NT2/D1 (cell line): ENCODE results near the gene ERN1.

ENCODE experiments used
- DNase-seq: peaks from one replicate; pipeline ENCODE4 v3.0.0-alpha.2; 2011; ENCODE audit warnings: low read depth, low spot score
- H3K27me3 ChIP-seq: 2 replicates; pipeline ENCODE4 v1.6.0; 2011; ENCODE audit warnings: mild to moderate bottlenecking; ENCODE audit not compliant: insufficient read length, insufficient read depth
- H3K36me3 ChIP-seq: 2 replicates; pipeline ENCODE4 v1.6.1; 2011; ENCODE audit warnings: mild to moderate bottlenecking, low read length, mixed read lengths; ENCODE audit not compliant: insufficient read depth, insufficient read length
- H3K4me1 ChIP-seq: 2 replicates; pipeline ENCODE4 v1.5.1; 2011; ENCODE audit not compliant: insufficient read depth, insufficient read length
- H3K4me3 ChIP-seq: 2 replicates; pipeline ENCODE4 v1.5.1; 2011; ENCODE audit warnings: low read depth; ENCODE audit not compliant: insufficient read length
- H3K9ac ChIP-seq: 2 replicates; pipeline ENCODE4 v1.6.0; 2011; ENCODE audit warnings: low read depth; ENCODE audit not compliant: insufficient read length
- H3K9me3 ChIP-seq: 2 replicates; pipeline ENCODE4 v1.5.1; 2011; ENCODE audit warnings: mild to moderate bottlenecking, low read length; ENCODE audit not compliant: insufficient read depth
- SUZ12 ChIP-seq: IDR thresholded peaks from 2 replicates; pipeline ENCODE4 v1.6.1; 2011; ENCODE audit not compliant: insufficient read length, insufficient read depth; ENCODE audit errors: extremely low read depth
- YY1 ChIP-seq: IDR thresholded peaks from 2 replicates; pipeline ENCODE4 v1.6.1; 2011; ENCODE audit not compliant: insufficient read length, insufficient read depth
- ZNF274 ChIP-seq: IDR thresholded peaks from 2 replicates; pipeline ENCODE4 v1.6.1; 2011; ENCODE audit warnings: mild to moderate bottlenecking, low read depth, low read length

The ERN1 gene

GRCh38 chr17:64103391-64104364 is 26.3 kb downstream of the ERN1 start:
- TF ChIP-seq SUZ12 (no peak), ZNF274 (no peak), YY1 (no peak)

GRCh38 chr17:64102627-64103390 is 27.1 kb downstream of the ERN1 start:
- no peak overlapping the region for H3K9ac ChIP-seq
- no peak for DNase-seq
- H3K4me3 ChIP-seq, result no peak overlapping the region

More at GRCh38 chr17:64103391-64104364, 26.3 kb downstream of the ERN1 start:
- no peak for DNase-seq
- H3K9ac ChIP-seq, result no peak overlapping the region
- no peak overlapping the region for H3K4me3 ChIP-seq
- H3K36me3 ChIP-seq, result no peaks in the 10 kb centered on the region
- no peaks in the 10 kb centered on the region for H3K27me3 ChIP-seq
- no peaks in the 10 kb centered on the region for H3K4me1 ChIP-seq
- H3K9me3 ChIP-seq, result no peaks in the 10 kb centered on the region

DNA sequence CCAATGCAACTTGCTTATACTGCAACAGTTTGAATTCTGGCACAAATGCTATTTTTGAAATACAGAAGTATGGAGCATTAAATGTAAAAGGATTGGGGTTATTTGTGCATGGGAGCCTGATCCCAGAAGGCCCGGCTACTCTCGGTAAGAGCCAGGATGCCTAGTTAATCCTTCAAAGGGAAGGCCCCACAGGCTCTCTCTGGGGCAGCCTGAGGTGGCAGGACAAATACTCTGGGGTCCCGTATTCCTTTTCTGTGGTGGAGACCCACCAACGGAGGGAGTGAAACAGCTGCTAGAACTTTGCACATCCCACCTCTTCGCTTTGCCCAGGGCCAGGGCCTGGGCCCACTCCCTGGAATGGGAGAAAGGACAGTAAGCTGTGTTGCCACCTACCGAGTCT is 30.4 kb downstream of the ERN1 start:
- TF ChIP-seq SUZ12 (no peak), ZNF274 (no peak), YY1 (no peak)
- DNase-seq, result no peak

More at GRCh38 chr17:64102627-64103390, 27.1 kb downstream of the ERN1 start:
- no peaks in the 10 kb centered on the region for H3K4me1 ChIP-seq
- no peak for TF ChIP-seq YY1
- no peak for TF ChIP-seq SUZ12
- TF ChIP-seq ZNF274, result no peak
- H3K9me3 ChIP-seq, result no peaks in the 10 kb centered on the region
- H3K36me3 ChIP-seq, result no peaks in the 10 kb centered on the region
- no peaks in the 10 kb centered on the region for H3K27me3 ChIP-seq

DNA sequence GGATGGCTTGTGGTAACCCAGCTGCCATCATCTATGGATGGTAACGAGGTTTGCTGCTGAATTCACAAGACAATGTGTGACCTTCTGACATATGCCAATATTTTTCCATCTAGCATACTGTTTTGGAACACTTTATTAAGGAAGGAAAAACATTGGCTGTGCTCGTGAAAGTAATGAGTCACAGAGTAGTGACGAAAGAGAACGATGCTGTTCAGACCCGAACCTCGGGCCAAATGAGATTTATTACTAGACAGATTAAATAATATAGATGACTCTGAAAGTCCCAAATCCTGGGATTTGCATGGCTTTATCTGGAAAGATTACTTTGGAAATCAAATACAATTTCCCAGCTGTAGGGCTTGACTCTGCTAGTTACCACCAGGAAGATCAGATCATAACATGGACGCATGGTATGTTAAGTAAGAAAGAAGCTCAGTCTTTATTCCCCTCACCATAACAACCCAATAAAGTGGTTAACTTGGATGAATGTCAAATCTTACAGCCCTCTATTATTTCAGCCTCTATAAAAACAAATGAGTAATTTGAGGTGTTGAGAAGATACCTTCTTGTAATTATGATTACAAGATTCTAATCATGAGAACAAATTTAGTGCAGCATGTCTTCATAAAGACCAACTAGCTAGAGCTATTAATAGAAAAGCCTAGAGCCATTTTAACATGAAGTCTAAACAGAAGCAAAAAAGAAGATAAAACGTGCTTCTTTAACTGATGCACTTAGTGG is 32.6 kb downstream of the ERN1 start:
- no peaks in the 10 kb centered on the region for H3K36me3 ChIP-seq
- H3K27me3 ChIP-seq, result no peaks in the 10 kb centered on the region
- no peak overlapping the region for H3K9ac ChIP-seq
- H3K4me1 ChIP-seq, result no peaks in the 10 kb centered on the region
- DNase-seq, result no peak
- no peak overlapping the region for H3K4me3 ChIP-seq
- TF ChIP-seq ZNF274 (no peak), YY1 (no peak), SUZ12 (no peak)
- no peaks in the 10 kb centered on the region for H3K9me3 ChIP-seq

More for the DNA sequence above, 30.4 kb downstream of the ERN1 start:
- no peak overlapping the region for H3K9ac ChIP-seq
- H3K9me3 ChIP-seq, result no peaks in the 10 kb centered on the region
- no peaks in the 10 kb centered on the region for H3K36me3 ChIP-seq
- H3K4me3 ChIP-seq, result no peak overlapping the region
- no peaks in the 10 kb centered on the region for H3K4me1 ChIP-seq
- no peaks in the 10 kb centered on the region for H3K27me3 ChIP-seq

GRCh38 chr17:64096037-64096436 is 33.9 kb downstream of the ERN1 start:
- no peak overlapping the region for H3K9ac ChIP-seq
- no peaks in the 10 kb centered on the region for H3K36me3 ChIP-seq
- no peaks in the 10 kb centered on the region for H3K27me3 ChIP-seq
- H3K4me3 ChIP-seq, result no peak overlapping the region
- DNase-seq, result no peak
- TF ChIP-seq YY1 (no peak), SUZ12 (no peak), ZNF274 (no peak)
- no peaks in the 10 kb centered on the region for H3K9me3 ChIP-seq
- no peaks in the 10 kb centered on the region for H3K4me1 ChIP-seq

DNA sequence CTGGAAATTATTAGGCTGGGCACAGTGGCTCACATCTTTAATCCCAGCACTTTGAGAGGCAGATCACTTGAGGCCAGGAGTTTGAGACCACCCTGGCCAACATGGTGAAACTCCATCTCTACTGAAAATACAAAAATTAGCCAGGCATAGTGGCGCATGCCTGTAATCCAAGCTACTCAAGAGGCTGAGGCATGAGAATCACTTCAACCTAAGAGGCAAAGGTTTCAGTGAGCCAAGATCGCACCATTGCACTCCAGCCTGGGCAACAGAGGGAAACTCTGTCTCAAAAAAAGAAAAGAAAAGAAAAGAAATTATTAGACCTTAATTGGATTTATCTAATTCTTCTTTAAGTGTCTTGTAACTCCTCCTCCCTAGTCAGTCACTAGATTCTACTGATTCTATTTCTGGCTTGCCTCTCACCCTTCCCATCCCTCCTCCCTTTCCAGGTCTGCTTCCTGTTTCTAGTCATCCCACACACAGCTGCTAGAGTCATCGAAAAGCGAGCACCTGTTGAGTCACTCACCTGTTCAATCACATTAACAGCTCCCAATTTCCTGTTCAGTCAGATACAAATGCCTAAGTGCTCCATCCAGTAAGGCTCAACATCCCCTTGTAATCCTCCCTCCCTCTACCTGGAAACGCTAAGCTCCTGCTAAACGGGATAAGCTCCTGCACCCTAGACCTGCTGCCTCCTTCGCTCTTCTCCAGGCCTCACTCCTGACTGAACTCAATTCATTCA is 34.6 kb downstream of the ERN1 start:
- Histone ChIP-seq H3K27me3 (no peaks in the 10 kb centered on the region), H3K9me3 (no peaks in the 10 kb centered on the region), H3K4me1 (no peaks in the 10 kb centered on the region), H3K9ac (no peak overlapping the region), H3K36me3 (no peaks in the 10 kb centered on the region), H3K4me3 (no peak overlapping the region)
- TF ChIP-seq YY1 (no peak), ZNF274 (no peak), SUZ12 (no peak)
- no peak for DNase-seq
